Measurements from ENCODE around the gene ADSS1.

DNA sequence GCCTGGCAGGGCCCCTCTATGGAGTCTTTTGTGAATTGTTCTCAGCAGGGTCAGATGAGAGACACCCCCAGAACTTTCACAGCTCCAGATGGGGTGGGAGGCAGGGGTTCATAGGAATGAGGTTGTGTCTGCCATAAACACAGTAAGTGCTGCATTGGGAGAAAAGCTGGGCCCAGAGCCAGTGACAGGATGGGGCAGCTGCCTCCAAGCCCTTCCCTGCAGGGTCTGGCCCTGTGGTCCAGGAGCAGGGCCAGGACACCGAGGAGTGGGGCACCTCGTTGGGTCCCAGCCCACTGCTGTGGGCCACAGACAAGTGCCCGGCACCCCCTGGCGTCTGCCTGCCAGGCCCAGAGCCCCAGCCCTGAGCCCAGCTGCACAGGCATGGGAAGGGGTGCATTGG lies 21.4 kb upstream of the ADSS1 start:
- TF ChIP-seq, protein P1, sequence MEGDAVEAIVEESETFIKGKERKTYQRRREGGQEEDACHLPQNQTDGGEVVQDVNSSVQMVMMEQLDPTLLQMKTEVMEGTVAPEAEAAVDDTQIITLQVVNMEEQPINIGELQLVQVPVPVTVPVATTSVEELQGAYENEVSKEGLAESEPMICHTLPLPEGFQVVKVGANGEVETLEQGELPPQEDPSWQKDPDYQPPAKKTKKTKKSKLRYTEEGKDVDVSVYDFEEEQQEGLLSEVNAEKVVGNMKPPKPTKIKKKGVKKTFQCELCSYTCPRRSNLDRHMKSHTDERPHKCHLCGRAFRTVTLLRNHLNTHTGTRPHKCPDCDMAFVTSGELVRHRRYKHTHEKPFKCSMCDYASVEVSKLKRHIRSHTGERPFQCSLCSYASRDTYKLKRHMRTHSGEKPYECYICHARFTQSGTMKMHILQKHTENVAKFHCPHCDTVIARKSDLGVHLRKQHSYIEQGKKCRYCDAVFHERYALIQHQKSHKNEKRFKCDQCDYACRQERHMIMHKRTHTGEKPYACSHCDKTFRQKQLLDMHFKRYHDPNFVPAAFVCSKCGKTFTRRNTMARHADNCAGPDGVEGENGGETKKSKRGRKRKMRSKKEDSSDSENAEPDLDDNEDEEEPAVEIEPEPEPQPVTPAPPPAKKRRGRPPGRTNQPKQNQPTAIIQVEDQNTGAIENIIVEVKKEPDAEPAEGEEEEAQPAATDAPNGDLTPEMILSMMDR (IDR thresholded peaks at IDR 0.05), result no peak
- no peak for TF ChIP-seq POLR2A (IDR thresholded peaks at IDR 0.05)

Data from suprapubic skin (tissue), 3 donors.